GM11168 (cell line): ENCODE results near the gene DESI2.

Experiments used
- in situ Hi-C: fragments of 300-500 bp; cut with MboI; formaldehyde crosslinking; loops from one replicate; pipeline ENCODE4 v1.12.0; 2022; ENCODE audit warnings: low sequenced_read_pairs; ENCODE audit not compliant: unreplicated experiment

Gene DESI2

GRCh38 chr1:244652623-244653438, at the start of gene DESI2:
DESI2 (plus strand) TSS chr1:244653126; CDS start chr1:244653314, 188 bp downstream.
- in situ Hi-C loops = no loop called here

- in situ Hi-C loops = no loop called here
These were observed 49.4 kb upstream of the DESI2 start for GRCh38 chr1:244603498-244603897.

- in situ Hi-C loops = loop anchor here (5.0 kb wide), 2 partner anchors 191 to 436 kb away; no protein-coding TSS in a partner anchor
These were observed 47.0 kb upstream of the DESI2 start for GRCh38 chr1:244605835-244606370.

GRCh38 chr1:244614113-244614836, 38.7 kb upstream of the DESI2 start:
- in situ Hi-C loops = no loop called here

- in situ Hi-C loops = no loop called here
These were observed 38.0 kb upstream of the DESI2 start for GRCh38 chr1:244614879-244615278.

- in situ Hi-C loops = no loop called here
These were observed 37.6 kb upstream of the DESI2 start for GRCh38 chr1:244615301-244615700.

GRCh38 chr1:244626709-244627108, 26.2 kb upstream of the DESI2 start:
- in situ Hi-C loops = no loop called here

GRCh38 chr1:244628789-244629188, 24.1 kb upstream of the DESI2 start:
- in situ Hi-C loops = no loop called here

GRCh38 chr1:244633140-244633539, 19.8 kb upstream of the DESI2 start:
- in situ Hi-C loops = no loop called here

GRCh38 chr1:244634546-244634945, 18.4 kb upstream of the DESI2 start:
- in situ Hi-C loops = no loop called here

- in situ Hi-C loops = no loop called here
These were observed 16.3 kb upstream of the DESI2 start for GRCh38 chr1:244636488-244637259.

GRCh38 chr1:244639561-244639960, 13.4 kb upstream of the DESI2 start:
- in situ Hi-C loops = no loop called here

GRCh38 chr1:244640917-244641316, 12.0 kb upstream of the DESI2 start:
- in situ Hi-C loops = no loop called here

- in situ Hi-C loops = no loop called here
These were observed 10.4 kb upstream of the DESI2 start for GRCh38 chr1:244642526-244642925.

GRCh38 chr1:244642988-244643387, 9.9 kb upstream of the DESI2 start:
- in situ Hi-C loops = no loop called here

- in situ Hi-C loops = no loop called here
These were observed 7.5 kb upstream of the DESI2 start for GRCh38 chr1:244645414-244645813.

- in situ Hi-C loops = no loop called here
These were observed 7.0 kb upstream of the DESI2 start for GRCh38 chr1:244645890-244646289.

- in situ Hi-C loops = no loop called here
These were observed 5.1 kb upstream of the DESI2 start for GRCh38 chr1:244647819-244648218.

- in situ Hi-C loops = no loop called here
These were observed 837 bp upstream of the DESI2 start for GRCh38 chr1:244651956-244652622.
